Transverse colon (tissue), 4 donors: Measurements from ENCODE around the gene PNKD. TPM values are rescaled to one million over a fixed set of nuclear protein-coding genes. Genes with fewer than 3 reads are reported as not detected.

Experiments
- DNase-seq: peaks from one replicate; pipeline ENCODE4 v3.0.0-alpha.2; 2019
- H3K27ac ChIP-seq, 4 donors: fragments of 200-600 bp; sonication (generic); 2 replicates each; pipeline ENCODE4 v1.5.1; 2016 to 2018; ENCODE audit warnings: inconsistent platforms in 4 of 4
- H3K27me3 ChIP-seq: fragments of 200-600 bp; sonication (generic); 2 replicates; pipeline ENCODE4 v1.5.1; 2017; ENCODE audit warnings: inconsistent platforms
- H3K36me3 ChIP-seq, 4 donors: fragments of 200-600 bp; sonication (generic); 2 replicates each; pipeline ENCODE4 v1.5.1; 2017 to 2019; ENCODE audit warnings: inconsistent platforms in 4 of 4
- H3K4me1 ChIP-seq, 4 donors: fragments of 200-600 bp; sonication (generic); 2 replicates each; pipeline ENCODE4 v1.5.1; 2017 to 2020; ENCODE audit warnings: inconsistent platforms in 4 of 4
- H3K4me3 ChIP-seq, 4 donors: fragments of 200-600 bp; sonication (generic); 1 replicate in 1 of 4; 2 replicates in 3 of 4; pipeline versions ENCODE4 v1.5.1 to v1.6.1; 2017 to 2019; ENCODE audit warnings: inconsistent platforms in 4 of 4
- H3K9me3 ChIP-seq, 2 donors: fragments of 200-600 bp; sonication (generic); 2 replicates each; pipeline ENCODE4 v1.5.1; 2017 to 2019; ENCODE audit warnings: inconsistent platforms in 2 of 2
- EP300 ChIP-seq: sonication (generic); formaldehyde crosslinking; IDR thresholded peaks from one replicate; pipeline ENCODE4 v1.6.1; 2017; ENCODE audit warnings: antibody characterized with exemption, low read depth
- POLR2A ChIP-seq: fragments of 450-650 bp; IDR thresholded peaks from one replicate; pipeline ENCODE4 v1.6.1; 2016; ENCODE audit warnings: antibody characterized with exemption, mild to moderate bottlenecking, moderate library complexity
- POLR2AphosphoS5 ChIP-seq, 3 donors: sonication (generic); formaldehyde crosslinking; IDR thresholded peaks; one replicate each; pipeline ENCODE4 v1.6.1; 2016; ENCODE audit warnings: antibody characterized with exemption in 3 of 3
- WGBS, 2 donors: methylation state at CpG; one replicate each; pipeline ENCODE4 v1.1.5; 2018; ENCODE audit warnings: low coverage in 1 of 2; 5-methylcytosine and 5-hydroxymethylcytosine counted together
- in situ Hi-C, 4 donors: fragments of 200-750 bp; cut with MboI; loops; one replicate each; pipeline versions ENCODE4 v1.15.0 to v1.15.1; 2017; ENCODE audit warnings: low sequenced_read_pairs in 3 of 4, low pct_ligation_motif_present in 1 of 4, low pct_unique_long_range_greater_than_20kb in 1 of 4
- intact Hi-C: fragments of 100-400 bp; cut with DNase I; formaldehyde crosslinking; loops from one replicate; pipeline ENCODE4 v1.15.1; 2023; ENCODE audit warnings: low total_unique reads
- total RNA-seq, 4 donors: library from RNA; depleted of rRNA; stranded (reverse); fragments of >200 nt; gene quantifications; one replicate each; pipeline ENCODE4 v1.1.0, GENCODE V29; 2016
- TF ChIP-seq, protein P1 (sequence below), 5 experiments: fragments of 200-600 bp in 3 of 5; fragments of 450-650 bp in 2 of 5; sonication (generic) in 3 of 5; IDR thresholded peaks; 1 replicate in 2 of 5; 2 replicates in 3 of 5; pipeline ENCODE4 v1.5.1; 2016 to 2017; ENCODE audit warnings: antibody characterized with exemption in 5 of 5, inconsistent platforms in 3 of 5, mild to moderate bottlenecking in 2 of 5, moderate library complexity in 1 of 5

PNKD gene
- total RNA-seq, 4 donors from 2014 or later, result 14.3 to 111 (median 100) TPM

- H3K4me3 ChIP-seq, result no peak overlapping the region
- no peaks in the 10 kb centered on the region for H3K27me3 ChIP-seq
- H3K4me1 ChIP-seq, result peaks cover under 1 to 11% (median 5%) of the 10 kb centered on the region in 4 donors
- intact Hi-C loops, result loop anchor here (5.0 kb wide), 1 partner anchor 57 kb away; the partner anchor contains the start of gene CATIP
- H3K27ac ChIP-seq, result no peak overlapping the region
- no peaks in the 10 kb centered on the region for H3K9me3 ChIP-seq
- in situ Hi-C loops, result loop anchor here in 2 of 4 donors (5.0 to 10.0 kb wide), 3 partner anchors 52 to 165 kb away; partner anchors contain the start of gene CATIP (in 1 of the 2)
- no peaks in the 10 kb centered on the region for H3K36me3 ChIP-seq
- no peak for TF ChIP-seq POLR2A
- no peak for TF ChIP-seq EP300
- no peak for TF ChIP-seq POLR2AphosphoS5 (IDR thresholded peaks at IDR 0.05)
- TF ChIP-seq, protein P1, sequence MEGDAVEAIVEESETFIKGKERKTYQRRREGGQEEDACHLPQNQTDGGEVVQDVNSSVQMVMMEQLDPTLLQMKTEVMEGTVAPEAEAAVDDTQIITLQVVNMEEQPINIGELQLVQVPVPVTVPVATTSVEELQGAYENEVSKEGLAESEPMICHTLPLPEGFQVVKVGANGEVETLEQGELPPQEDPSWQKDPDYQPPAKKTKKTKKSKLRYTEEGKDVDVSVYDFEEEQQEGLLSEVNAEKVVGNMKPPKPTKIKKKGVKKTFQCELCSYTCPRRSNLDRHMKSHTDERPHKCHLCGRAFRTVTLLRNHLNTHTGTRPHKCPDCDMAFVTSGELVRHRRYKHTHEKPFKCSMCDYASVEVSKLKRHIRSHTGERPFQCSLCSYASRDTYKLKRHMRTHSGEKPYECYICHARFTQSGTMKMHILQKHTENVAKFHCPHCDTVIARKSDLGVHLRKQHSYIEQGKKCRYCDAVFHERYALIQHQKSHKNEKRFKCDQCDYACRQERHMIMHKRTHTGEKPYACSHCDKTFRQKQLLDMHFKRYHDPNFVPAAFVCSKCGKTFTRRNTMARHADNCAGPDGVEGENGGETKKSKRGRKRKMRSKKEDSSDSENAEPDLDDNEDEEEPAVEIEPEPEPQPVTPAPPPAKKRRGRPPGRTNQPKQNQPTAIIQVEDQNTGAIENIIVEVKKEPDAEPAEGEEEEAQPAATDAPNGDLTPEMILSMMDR (IDR thresholded peaks at IDR 0.05), result no peak
- 77 to 80% methylated on average over 4 of the region's 4 CpGs for whole genome bisulfite sequencing, 2 donors
- no peak for DNase-seq
Observed at GRCh38 chr2:218300141-218300540, 29.8 kb downstream of the PNKD start.

DNA sequence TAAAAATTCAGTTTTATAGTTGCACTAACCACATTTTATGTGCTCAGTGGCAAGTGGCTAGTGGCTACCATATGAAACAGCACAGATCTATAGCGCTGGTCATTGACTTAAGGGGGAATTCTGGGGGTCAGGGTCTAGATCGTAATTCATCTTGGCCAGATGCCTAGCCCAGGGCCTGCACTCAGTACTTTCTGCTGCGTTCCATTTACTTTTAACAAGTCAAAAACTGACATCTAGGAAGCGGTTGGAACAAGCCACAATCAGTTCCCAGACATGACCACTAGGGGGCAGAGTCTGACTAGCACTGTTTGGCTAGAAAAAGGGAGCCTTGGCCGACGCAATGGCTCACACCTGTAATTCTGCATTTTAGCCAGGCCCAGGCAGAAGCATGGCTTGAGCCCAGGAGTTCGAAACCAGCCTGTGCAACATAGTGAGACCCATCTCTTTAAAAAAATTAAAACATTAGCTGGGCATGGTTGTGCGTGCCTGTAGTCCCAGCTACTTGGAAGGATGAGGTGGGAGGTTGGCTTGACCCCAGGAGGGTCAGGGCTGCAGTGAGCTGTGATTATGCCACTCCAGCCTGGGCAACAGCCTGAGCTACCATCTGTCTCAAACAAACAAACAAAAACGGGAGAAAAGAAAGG lies 31.0 kb downstream of the PNKD start:
- WGBS, 2 donors, result 0 to 7% methylated on average over 1 to 9 of the region's 9 CpGs

GRCh38 chr2:218305383-218305782 lies 35.1 kb downstream of the PNKD start:
- DNase-seq, result no peak
- no peaks in the 10 kb centered on the region for H3K36me3 ChIP-seq
- H3K9me3 ChIP-seq, result no peaks in the 10 kb centered on the region
- intact Hi-C loops (no loop called here), in situ Hi-C loops (loop anchor here in 1 of 4 donors (10.0 kb wide), 1 partner anchor 159 kb away; no protein-coding TSS in a partner anchor)
- no peak overlapping the region for H3K27ac ChIP-seq
- TF ChIP-seq POLR2A, result no peak
- TF ChIP-seq, protein P1 (IDR thresholded peaks at IDR 0.05), result no peak
- no peak for TF ChIP-seq POLR2AphosphoS5 (IDR thresholded peaks at IDR 0.05)
- no peak for TF ChIP-seq EP300
- peaks cover 0 to 9% (median 1%) of the 10 kb centered on the region in 4 donors for H3K4me1 ChIP-seq
- no peak overlapping the region for H3K4me3 ChIP-seq
- H3K27me3 ChIP-seq, result no peaks in the 10 kb centered on the region
- WGBS, 2 donors, result 48 to 79% methylated on average over 2 to 5 of the region's 5 CpGs

More for the DNA sequence above, 31.0 kb downstream of the PNKD start:
- H3K9me3 ChIP-seq, result no peaks in the 10 kb centered on the region
- H3K27ac ChIP-seq, result peak overlapping the region in 1 of 4 donors; percentile 33
- DNase-seq, result peak; percentile 93
- no peak overlapping the region for H3K4me3 ChIP-seq
- intact Hi-C loops (loop anchor here (5.0 kb wide), 1 partner anchor 56 kb away; the partner anchor contains the start of gene CATIP), in situ Hi-C loops (loop anchor here in 2 of 4 donors (5.0 to 10.0 kb wide), 3 partner anchors 51 to 164 kb away; partner anchors contain the start of gene CATIP (in 1 of the 2))
- H3K36me3 ChIP-seq, result no peaks in the 10 kb centered on the region
- TF ChIP-seq POLR2A, result no peak
- TF ChIP-seq, protein P1 (IDR thresholded peaks at IDR 0.05), result peak; percentile 96 to 98 (median 97)
- TF ChIP-seq EP300, result no peak
- peak in 2 of 3 donors; percentile 31 to 34 for TF ChIP-seq POLR2AphosphoS5 (IDR thresholded peaks at IDR 0.05)
- H3K4me1 ChIP-seq, result peaks cover 0 to 7% (median 1%) of the 10 kb centered on the region in 4 donors
- H3K27me3 ChIP-seq, result no peaks in the 10 kb centered on the region

- H3K9me3 ChIP-seq, result no peaks in the 10 kb centered on the region
- no peak overlapping the region for H3K27ac ChIP-seq
- in situ Hi-C loops (loop anchor here in 1 of 4 donors (10.0 kb wide), 1 partner anchor 158 kb away; no protein-coding TSS in a partner anchor), intact Hi-C loops (no loop called here)
- no peaks in the 10 kb centered on the region for H3K36me3 ChIP-seq
- no peaks in the 10 kb centered on the region for H3K27me3 ChIP-seq
- H3K4me3 ChIP-seq, result no peak overlapping the region
- 76 to 82% methylated on average over 4 to 9 of the region's 9 CpGs for WGBS, 2 donors
- no peak for DNase-seq
- H3K4me1 ChIP-seq, result peaks cover 0 to 13% (median 6%) of the 10 kb centered on the region in 4 donors
- no peak for TF ChIP-seq POLR2A
- TF ChIP-seq POLR2AphosphoS5 (IDR thresholded peaks at IDR 0.05), result no peak
- no peak for TF ChIP-seq EP300
- TF ChIP-seq, protein P1 (IDR thresholded peaks at IDR 0.05), result no peak
Observed at GRCh38 chr2:218306184-218306920, 36.0 kb downstream of the PNKD start.
